ENCODE measurements around the gene CSPG4. TPM values are rescaled to one million over a fixed set of nuclear protein-coding genes. Genes with fewer than 3 reads are reported as not detected.
"Not testable (repeated sequence)": the region's sequence is repeated elsewhere in the genome, so short reads cannot be mapped to it uniquely, and the experiment has no call there.

Gene CSPG4
- total RNA-seq, 1 donor from 2014 or later = 9.1 TPM

- intact Hi-C loops (cut with micrococcal nuclease) = no loop called here
- no peaks in the 10 kb centered on the region for H3K9me3 ChIP-seq (replicated peaks)
- peak overlapping the region; percentile 90 for H3K4me3 ChIP-seq
- H3K4me1 ChIP-seq = peaks cover 48% of the 10 kb centered on the region
- H3K27me3 ChIP-seq (ENCODE audit: low read depth) = no peaks in the 10 kb centered on the region
- no peak for DNase-seq
- no peaks in the 10 kb centered on the region for H3K36me3 ChIP-seq
- TF ChIP-seq CTCF (IDR thresholded peaks at IDR 0.05; ENCODE audit: borderline replicate concordance) = no peak
- H3K27ac ChIP-seq (replicated peaks) = peak overlapping the region; percentile 98
These were observed 75.2 kb downstream of the CSPG4 start for GRCh38 chr15:75637245-75638009.

- Histone ChIP-seq H3K4me1 (peaks cover 47% of the 10 kb centered on the region), H3K9me3 (replicated peaks) (no peaks in the 10 kb centered on the region), H3K27ac (replicated peaks) (no peak overlapping the region), H3K36me3 (no peaks in the 10 kb centered on the region), H3K27me3 (ENCODE audit: low read depth) (no peaks in the 10 kb centered on the region), H3K4me3 (no peak overlapping the region)
- no peak for TF ChIP-seq CTCF (IDR thresholded peaks at IDR 0.05; ENCODE audit: borderline replicate concordance)
- no peak for DNase-seq
- intact Hi-C loops (cut with micrococcal nuclease) = no loop called here
These were observed 76.6 kb downstream of the CSPG4 start for GRCh38 chr15:75636026-75636425.

- H3K27ac ChIP-seq (replicated peaks); DNase-seq; H3K36me3 ChIP-seq; H3K9me3 ChIP-seq (replicated peaks); intact Hi-C loops (cut with micrococcal nuclease); H3K4me3 ChIP-seq; H3K27me3 ChIP-seq (ENCODE audit: low read depth): not testable (repeated sequence)
- peaks cover 29% of the 10 kb centered on the region for H3K4me1 ChIP-seq
These were observed 78.7 kb downstream of the CSPG4 start for GRCh38 chr15:75633922-75634321.

- Histone ChIP-seq H3K27ac (replicated peaks) (no peak overlapping the region), H3K9me3 (replicated peaks) (no peaks in the 10 kb centered on the region), H3K4me1 (peaks cover 9% of the 10 kb centered on the region), H3K36me3 (no peaks in the 10 kb centered on the region), H3K27me3 (ENCODE audit: low read depth) (no peaks in the 10 kb centered on the region), H3K4me3 (no peak overlapping the region)
- no peak for TF ChIP-seq CTCF (IDR thresholded peaks at IDR 0.05; ENCODE audit: borderline replicate concordance)
- intact Hi-C loops (cut with micrococcal nuclease) = no loop called here
- DNase-seq = no peak
These were observed 80.7 kb downstream of the CSPG4 start for GRCh38 chr15:75631935-75632334.

- peaks cover 31% of the 10 kb centered on the region for H3K4me1 ChIP-seq
- H3K27ac ChIP-seq (replicated peaks) = peak within 1 kb of the TSS; percentile 96
- no peaks in the 10 kb centered on the region for H3K36me3 ChIP-seq
- DNase-seq = peak; percentile 95
- H3K9me3 ChIP-seq (replicated peaks) = no peaks in the 10 kb centered on the region
- H3K27me3 ChIP-seq (ENCODE audit: low read depth) = no peaks in the 10 kb centered on the region
- H3K4me3 ChIP-seq = peak within 1 kb of the TSS; percentile 78
- no peak for TF ChIP-seq CTCF (IDR thresholded peaks at IDR 0.05; ENCODE audit: borderline replicate concordance)
- intact Hi-C loops (cut with micrococcal nuclease) = no loop called here
These were observed 86.9 kb downstream of the CSPG4 start, which contains the start of gene SNUPN for GRCh38 chr15:75625542-75626347. TSS of gene SNUPN (minus strand) at chr15:75625725. CDS start at chr15:75621051, 4,674 bp downstream.

Other genes starting within 250 kb of the CSPG4 start
- 7.1 TPM for gene PTPN9, start 133.5 kb downstream of the CSPG4 start, total RNA-seq
- gene SNUPN, start 87.1 kb downstream of the CSPG4 start, total RNA-seq = 19.5 TPM
- 49.1 TPM for gene IMP3, start 72.6 kb downstream of the CSPG4 start, total RNA-seq
- gene SNX33, start 64.9 kb downstream of the CSPG4 start, total RNA-seq = 11.4 TPM
- gene UBE2Q2, start 130.6 kb upstream of the CSPG4 start, total RNA-seq = 27.8 TPM
- 21.1 TPM for gene FBXO22, start 191.0 kb upstream of the CSPG4 start, total RNA-seq